GM18505 (cell line): ENCODE measurements around the gene WNT11.

ENCODE experiments used
- ATAC-seq: cut with Tn5 transposase; IDR thresholded peaks from one replicate; pipeline ENCODE4 v1.9.1; 2021; ENCODE audit not compliant: unreplicated experiment
- POLR2A ChIP-seq: IDR thresholded peaks from 4 replicates; pipeline ENCODE4 v1.6.1; 2011; ENCODE audit warnings: borderline replicate concordance; ENCODE audit not compliant: insufficient read depth, insufficient read length; ENCODE audit errors: extremely low read depth

The WNT11 gene

GRCh38 chr11:76197941-76198640 is 8.2 kb downstream of the WNT11 start:
- no peak for ATAC-seq

GRCh38 chr11:76197332-76197731 is 9.0 kb downstream of the WNT11 start:
- no peak for TF ChIP-seq POLR2A
- no peak for ATAC-seq

More at GRCh38 chr11:76197941-76198640, 8.2 kb downstream of the WNT11 start:
- TF ChIP-seq POLR2A = no peak

DNA sequence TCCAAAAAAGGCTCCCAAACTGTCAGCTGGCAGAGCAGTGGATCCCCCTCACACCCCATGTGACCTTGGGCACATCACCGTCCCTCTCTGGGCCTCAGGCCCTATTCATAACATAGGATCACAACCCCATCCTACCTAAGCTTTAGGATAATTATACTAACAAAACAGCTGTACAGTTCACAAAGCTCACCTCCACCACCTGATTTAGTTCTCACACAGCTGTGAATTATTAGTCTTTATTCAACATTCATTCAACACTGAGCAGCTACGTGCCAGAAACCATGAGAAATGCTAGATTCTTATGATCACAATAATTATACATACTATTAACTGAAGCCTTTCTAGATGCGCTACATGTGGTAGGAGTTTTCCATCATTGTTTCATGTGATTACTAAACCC is 9.5 kb downstream of the WNT11 start:
- ATAC-seq = no peak

DNA sequence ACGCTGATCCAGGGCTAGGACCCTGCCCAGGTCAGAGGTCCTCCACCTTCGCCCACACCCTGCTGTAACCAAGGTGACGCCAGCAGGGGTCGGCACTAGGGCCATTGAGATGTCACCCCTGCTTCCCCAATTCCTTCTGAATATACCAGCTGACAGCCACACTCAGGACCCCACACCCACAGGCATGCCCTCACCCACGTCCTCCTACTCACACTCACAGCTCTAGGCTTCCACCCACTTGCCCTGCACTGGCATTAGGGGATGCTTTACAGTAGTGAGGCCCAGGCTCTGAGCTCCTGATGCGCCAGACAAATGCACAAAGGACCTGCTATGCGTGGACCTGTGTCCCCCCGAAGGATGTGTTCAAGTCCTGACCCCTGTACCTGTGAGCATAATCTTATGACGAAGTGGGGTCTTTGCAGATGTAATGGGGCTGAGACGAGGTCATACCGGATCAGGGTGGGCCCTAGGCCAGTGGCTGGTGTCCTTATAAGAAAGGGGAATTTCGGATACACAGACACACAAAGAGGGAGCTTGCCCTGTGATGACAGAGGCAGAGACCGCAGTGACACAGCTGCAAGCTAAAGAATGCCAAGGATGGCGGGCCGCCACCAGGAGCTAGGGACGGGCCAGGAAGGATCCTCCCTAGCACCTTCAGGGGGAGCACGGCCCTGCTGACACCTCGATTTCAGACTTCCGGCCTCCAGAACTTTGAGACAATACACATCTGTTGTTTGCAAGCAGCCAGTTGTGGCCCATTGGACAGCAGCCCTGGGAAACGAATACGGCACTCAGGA is 11.2 kb downstream of the WNT11 start:
- no peak for TF ChIP-seq POLR2A
- ATAC-seq = no peak

More for the DNA sequence above, 9.5 kb downstream of the WNT11 start:
- no peak for TF ChIP-seq POLR2A

- no peak for TF ChIP-seq POLR2A
- ATAC-seq = no peak
Measured at GRCh38 chr11:76193219-76193618, 13.1 kb downstream of the WNT11 start.

DNA sequence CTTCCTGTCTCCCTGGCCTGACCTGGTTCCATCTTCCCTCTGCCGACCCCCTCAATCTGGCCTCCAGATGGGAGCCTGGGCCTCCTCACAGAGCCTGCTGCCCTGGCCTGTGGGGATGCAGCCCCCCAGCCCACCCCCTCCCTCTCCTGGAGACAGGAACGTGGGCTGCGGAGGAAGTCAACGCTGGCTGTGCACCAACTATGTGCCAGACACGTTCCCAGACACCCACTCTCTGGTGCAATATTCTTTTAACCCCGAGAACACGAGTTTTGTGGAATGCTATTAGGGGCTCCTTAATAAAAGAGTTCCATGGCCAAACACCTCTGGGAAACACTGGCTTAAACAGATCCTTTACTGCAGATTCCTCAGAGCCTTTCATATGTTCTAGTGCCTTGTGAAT is 15.9 kb downstream of the WNT11 start:
- no peak for TF ChIP-seq POLR2A
- ATAC-seq = no peak

DNA sequence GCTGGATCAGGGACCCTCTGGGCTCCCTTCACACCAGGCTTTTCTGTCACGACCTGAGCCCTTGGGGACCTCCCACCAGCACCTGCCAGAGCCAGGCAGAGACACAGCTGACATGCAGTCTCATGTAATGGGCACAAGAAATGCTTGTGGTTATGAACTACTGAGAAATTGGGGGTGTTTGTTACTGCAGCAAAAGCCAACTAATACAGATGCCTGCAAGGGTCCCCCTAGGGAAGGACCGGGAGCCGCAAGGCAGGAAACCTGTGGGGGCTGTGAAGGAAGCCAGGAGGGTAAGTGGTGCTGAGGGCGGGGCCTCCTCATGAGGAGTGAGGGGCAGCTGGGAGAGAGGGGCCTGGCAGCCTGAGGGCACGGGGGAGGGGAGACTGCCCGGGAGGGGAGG is 16.6 kb downstream of the WNT11 start:
- TF ChIP-seq POLR2A = no peak
- no peak for ATAC-seq

GRCh38 chr11:76188873-76189272 is 17.4 kb downstream of the WNT11 start:
- no peak for ATAC-seq
- no peak for TF ChIP-seq POLR2A

GRCh38 chr11:76186776-76187279 is 19.5 kb downstream of the WNT11 start:
- no peak for TF ChIP-seq POLR2A
- ATAC-seq = no peak

GRCh38 chr11:76185931-76186401 is 20.3 kb downstream of the WNT11 start:
- TF ChIP-seq POLR2A = no peak

GRCh38 chr11:76185511-76185910 is 20.8 kb downstream of the WNT11 start:
- TF ChIP-seq POLR2A = no peak
- ATAC-seq = no peak

More at GRCh38 chr11:76185931-76186401, 20.3 kb downstream of the WNT11 start:
- ATAC-seq = no peak

- no peak for ATAC-seq
- no peak for TF ChIP-seq POLR2A
Measured at GRCh38 chr11:76184551-76184993, 21.7 kb downstream of the WNT11 start.

DNA sequence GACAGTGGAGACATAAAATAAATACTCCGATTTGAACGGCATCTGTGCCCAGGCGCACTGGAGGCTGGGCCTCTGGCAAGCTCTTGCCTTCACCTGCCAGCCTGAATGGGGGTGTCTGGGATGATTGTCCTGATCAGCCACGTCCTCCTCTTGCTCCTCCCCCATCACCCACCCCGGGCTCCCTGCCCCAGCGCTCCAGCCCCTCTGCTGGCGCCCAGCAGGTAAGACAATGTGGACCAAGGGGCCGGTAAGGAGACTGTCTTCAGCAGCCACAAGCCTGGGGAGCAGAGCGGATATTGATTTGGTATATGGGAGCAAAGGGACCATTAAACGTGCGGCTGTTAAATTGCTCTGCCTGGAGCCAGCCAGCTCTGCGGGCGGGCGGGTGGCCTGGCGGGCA is 24.9 kb downstream of the WNT11 start:
- no peak for ATAC-seq

More for the DNA sequence above, 24.9 kb downstream of the WNT11 start:
- TF ChIP-seq POLR2A = no peak
